Esophagus muscularis mucosa (tissue), 3 donors: ENCODE measurements around the gene KRTAP4-16.

ENCODE experiments used
- CTCF ChIP-seq, 3 experiments: fragments of 200-600 bp in 2 of 3; fragments of 450-650 bp in 1 of 3; sonication (generic) in 2 of 3; IDR thresholded peaks; one replicate each; pipeline ENCODE4 v1.5.1; 2017 to 2019; ENCODE audit warnings: antibody characterized with exemption in 3 of 3, mild to moderate bottlenecking in 2 of 3, moderate library complexity in 1 of 3
- POLR2A ChIP-seq: fragments of 450-650 bp; IDR thresholded peaks from one replicate; pipeline ENCODE4 v1.6.1; 2017; ENCODE audit warnings: antibody characterized with exemption, moderate library complexity, mild to moderate bottlenecking, low read depth

GRCh38 chr17:41060052-41060604 is 41.9 kb downstream of the KRTAP4-16 start, which contains the start of gene KRTAP2-3:
- no peak for TF ChIP-seq CTCF (IDR thresholded peaks at IDR 0.05)
- TF ChIP-seq POLR2A = no peak
